Liver (tissue), 10 donors: Measurements from ENCODE around the gene ADCY9. TPM values are rescaled to one million over a fixed set of nuclear protein-coding genes. Genes with fewer than 3 reads are reported as not detected.

Experiments used
- DNase-seq: peaks from one replicate; pipeline ENCODE4 v3.0.0-alpha.2; 2017; ENCODE audit warnings: low spot score
- H3K27ac ChIP-seq, 2 donors: one replicate each; pipeline ENCODE4 v1.7.0; 2013; ENCODE audit warnings: inconsistent platforms in 2 of 2, low read length in 2 of 2, control low read depth in 1 of 2, low read depth in 1 of 2, mild to moderate bottlenecking in 1 of 2
- H3K27me3 ChIP-seq, 4 donors: one replicate each; pipeline versions ENCODE4 v1.6.1 to v1.7.0; 2013; ENCODE audit warnings: low read length in 3 of 4, inconsistent platforms in 1 of 4, mild to moderate bottlenecking in 1 of 4, moderate library complexity in 1 of 4; ENCODE audit not compliant: control insufficient read depth in 4 of 4, insufficient read depth in 4 of 4
- H3K36me3 ChIP-seq, 4 donors: one replicate each; pipeline versions ENCODE4 v1.6.1 to v1.7.0; 2013; ENCODE audit warnings: low read length in 3 of 4, mild to moderate bottlenecking in 3 of 4, low read depth in 1 of 4, moderate library complexity in 1 of 4; ENCODE audit not compliant: control insufficient read depth in 4 of 4, insufficient read depth in 3 of 4
- H3K4me1 ChIP-seq, 4 donors: one replicate each; pipeline versions ENCODE4 v1.6.1 to v1.7.0; 2013; ENCODE audit warnings: low read length in 3 of 4, mild to moderate bottlenecking in 3 of 4, moderate library complexity in 1 of 4; ENCODE audit not compliant: control insufficient read depth in 4 of 4, insufficient read depth in 4 of 4
- H3K4me3 ChIP-seq, 3 donors: one replicate each; pipeline versions ENCODE4 v1.6.1 to v1.7.0; 2013; ENCODE audit warnings: low read length in 3 of 3, control low read depth in 1 of 3, low read depth in 1 of 3, mild to moderate bottlenecking in 1 of 3
- H3K9ac ChIP-seq, 2 donors: one replicate each; pipeline ENCODE4 v1.7.0; 2013; ENCODE audit warnings: low read length in 2 of 2, mild to moderate bottlenecking in 2 of 2, moderate library complexity in 2 of 2, control low read depth in 1 of 2, low read depth in 1 of 2
- H3K9me3 ChIP-seq, 4 donors: one replicate each; pipeline versions ENCODE4 v1.6.1 to v1.7.0; 2013; ENCODE audit warnings: low read length in 3 of 4; ENCODE audit not compliant: control insufficient read depth in 4 of 4
- ATF3 ChIP-seq: IDR thresholded peaks from 2 replicates; pipeline ENCODE4 v1.6.1; 2016; ENCODE audit warnings: antibody characterized with exemption
- CTCF ChIP-seq: fragments of 150-350 bp; IDR thresholded peaks from 2 replicates; pipeline ENCODE4 v1.5.1; 2017; ENCODE audit warnings: improper control_type of control experiment, low read depth, low read length; ENCODE audit not compliant: missing input control
- EGR1 ChIP-seq, 2 donors: IDR thresholded peaks; 2 replicates each; pipeline ENCODE4 v1.6.1; 2016 to 2018; ENCODE audit warnings: antibody characterized with exemption in 2 of 2, low read depth in 2 of 2
- FOXA1 ChIP-seq: IDR thresholded peaks from 2 replicates; pipeline ENCODE4 v1.6.1; 2016; ENCODE audit warnings: antibody characterized with exemption
- HNF4A ChIP-seq, 2 donors: conservative IDR thresholded peaks; 2 replicates each; pipeline ENCODE4 v1.6.1; 2016; ENCODE audit warnings: antibody characterized with exemption in 2 of 2, mild to moderate bottlenecking in 2 of 2
- JUND ChIP-seq, 2 donors: IDR thresholded peaks; 2 replicates each; pipeline ENCODE4 v1.6.1; 2016; ENCODE audit warnings: antibody characterized with exemption in 2 of 2
- RXRA ChIP-seq, 2 donors: IDR thresholded peaks; 2 replicates each; pipeline ENCODE4 v1.6.1; 2017 to 2018; ENCODE audit warnings: antibody characterized with exemption in 2 of 2, mild to moderate bottlenecking in 1 of 2
- SP1 ChIP-seq: IDR thresholded peaks from 2 replicates; pipeline ENCODE4 v1.6.1; 2018; ENCODE audit warnings: antibody characterized with exemption, mild to moderate bottlenecking
- TAF1 ChIP-seq: conservative IDR thresholded peaks from 2 replicates; pipeline ENCODE4 v1.6.1; 2016; ENCODE audit warnings: antibody characterized with exemption, mild to moderate bottlenecking
- WGBS: extraction: QIAGEN DNeasy Blood & Tissue Kit; methylation state at CpG from one replicate; pipeline ENCODE4 v1.1.7; 2013; 5-methylcytosine and 5-hydroxymethylcytosine counted together
- polyA plus RNA-seq, 2 donors: library from polyadenylated mRNA; stranded (reverse) in 1 of 2; unstranded in 1 of 2; fragments of 200-250 nt in 1 of 2; fragments of >200 nt in 1 of 2; fragmentation: Nextera tagmentation in 1 of 2; extraction: Ambion mirVana in 1 of 2; gene quantifications; one replicate each; pipeline versions ENCODE4 v1.2.1 to v1.2.3, GENCODE V29; 2013 to 2015
- small RNA-seq: library from RNA; depleted of rRNA; stranded (forward); fragments of <200 nt; gene quantifications from one replicate; pipeline ENCODE3, GENCODE V24; 2014
- total RNA-seq, 2 donors: library from RNA; depleted of rRNA; stranded (reverse); fragments of >200 nt; gene quantifications; one replicate each; pipeline ENCODE4 v1.2.3, GENCODE V29; 2014
- donor health status: healthy.
- donor health status: healthy.
- donor health status: healthy.
- donor health status: healthy.
- donor health status: healthy.

ADCY9 gene
- total and polyA plus RNA-seq, 4 donors: 3.6 to 25.1 (median 11.0) TPM

- peaks cover 0 to 8% (median 0%) of the 10 kb centered on the region in 4 donors for H3K9me3 ChIP-seq
- DNase-seq: no peak
- WGBS: 93% methylated on average over 6 of the region's 6 CpGs
- H3K27me3 ChIP-seq: no peaks in the 10 kb centered on the region
- no peak overlapping the region for H3K9ac ChIP-seq
- H3K4me3 ChIP-seq: no peak overlapping the region
- no peak for TF ChIP-seq FOXA1
- H3K36me3 ChIP-seq: no peaks in the 10 kb centered on the region
- no peaks in the 10 kb centered on the region for H3K4me1 ChIP-seq
- no peak overlapping the region for H3K27ac ChIP-seq
Measured at GRCh38 chr16:3919413-3919812, 196.8 kb downstream of the ADCY9 start.

GRCh38 chr16:3915426-3916260 is 200.6 kb downstream of the ADCY9 start:
- no peak overlapping the region for H3K9ac ChIP-seq
- no peaks in the 10 kb centered on the region for H3K36me3 ChIP-seq
- H3K27ac ChIP-seq: no peak overlapping the region
- 87% methylated on average over 17 of the region's 17 CpGs for WGBS
- no peak overlapping the region for H3K4me3 ChIP-seq
- no peaks in the 10 kb centered on the region for H3K27me3 ChIP-seq
- H3K9me3 ChIP-seq: peaks cover 0 to 8% (median 0%) of the 10 kb centered on the region in 4 donors
- DNase-seq: no peak
- no peaks in the 10 kb centered on the region for H3K4me1 ChIP-seq
- no peak for TF ChIP-seq JUND (IDR thresholded peaks at IDR 0.05)

- no peaks in the 10 kb centered on the region for H3K27me3 ChIP-seq
- no peaks in the 10 kb centered on the region for H3K4me1 ChIP-seq
- H3K4me3 ChIP-seq: no peak overlapping the region
- H3K36me3 ChIP-seq: no peaks in the 10 kb centered on the region
- no peak overlapping the region for H3K9ac ChIP-seq
- no peak overlapping the region for H3K27ac ChIP-seq
- no peak for DNase-seq
- WGBS: 81% methylated on average over 6 of the region's 6 CpGs
- H3K9me3 ChIP-seq: no peaks in the 10 kb centered on the region
- TF ChIP-seq ATF3 (no peak), EGR1 (IDR thresholded peaks at IDR 0.05; ENCODE audit: low read depth in 2 of 2) (no peak), CTCF (no peak), RXRA (IDR thresholded peaks at IDR 0.05) (no peak), TAF1 (no peak), HNF4A (conservative IDR thresholded peaks at IDR 0.05) (no peak), SP1 (no peak)
Measured at GRCh38 chr16:3912897-3913296, 203.3 kb downstream of the ADCY9 start.

Small RNAs within 50 kb of the gene (small RNA-seq; reads per million reads assigned to genes)
- not detected for gene AC009171.1

Other genes with a start within 250 kb of the ADCY9 start
- gene CREBBP, start 235.7 kb downstream of the ADCY9 start, total RNA-seq: 10 to 100 TPM; 25.6 to 25.8 TPM
- gene CREBBP, start 235.7 kb downstream of the ADCY9 start, polyA plus RNA-seq: 10 to 100 TPM in 1 of 2 donors, 1 to 10 TPM in 1; 7.0 to 13.3 TPM
- gene SRL, start 125.6 kb upstream of the ADCY9 start, total RNA-seq: under 1 TPM; 0.14 to 0.17 TPM
- under 1 TPM; 0.17 to 0.22 TPM for gene SRL, start 125.6 kb upstream of the ADCY9 start, polyA plus RNA-seq
- 1 to 10 TPM; 2.8 to 3.8 TPM for gene TFAP4, start 156.6 kb upstream of the ADCY9 start, total RNA-seq
- gene TFAP4, start 156.6 kb upstream of the ADCY9 start, polyA plus RNA-seq: 1 to 10 TPM; 1.5 to 3.5 TPM
- 1 to 10 TPM; 1.0 to 1.2 TPM for gene GLIS2, start 199.6 kb upstream of the ADCY9 start, total RNA-seq
- gene GLIS2, start 199.6 kb upstream of the ADCY9 start, polyA plus RNA-seq: 1 to 10 TPM in 1 of 2 donors, under 1 TPM in 1; 0.68 to 1.4 TPM
- 10 to 100 TPM; 14.0 to 23.8 TPM for gene PAM16, start 234.9 kb upstream of the ADCY9 start, total RNA-seq
- gene PAM16, start 234.9 kb upstream of the ADCY9 start, polyA plus RNA-seq: 10 to 100 TPM; 35.3 to 70.5 TPM